CD4-positive, alpha-beta T cell treated with Interleukin-10 for 1 hour (primary cell): ENCODE data around the gene CDC73.

Source experiments
- DNase-seq: peaks from one replicate; pipeline ENCODE4 v3.0.0-alpha.2; 2020

CDC73 gene

DNA sequence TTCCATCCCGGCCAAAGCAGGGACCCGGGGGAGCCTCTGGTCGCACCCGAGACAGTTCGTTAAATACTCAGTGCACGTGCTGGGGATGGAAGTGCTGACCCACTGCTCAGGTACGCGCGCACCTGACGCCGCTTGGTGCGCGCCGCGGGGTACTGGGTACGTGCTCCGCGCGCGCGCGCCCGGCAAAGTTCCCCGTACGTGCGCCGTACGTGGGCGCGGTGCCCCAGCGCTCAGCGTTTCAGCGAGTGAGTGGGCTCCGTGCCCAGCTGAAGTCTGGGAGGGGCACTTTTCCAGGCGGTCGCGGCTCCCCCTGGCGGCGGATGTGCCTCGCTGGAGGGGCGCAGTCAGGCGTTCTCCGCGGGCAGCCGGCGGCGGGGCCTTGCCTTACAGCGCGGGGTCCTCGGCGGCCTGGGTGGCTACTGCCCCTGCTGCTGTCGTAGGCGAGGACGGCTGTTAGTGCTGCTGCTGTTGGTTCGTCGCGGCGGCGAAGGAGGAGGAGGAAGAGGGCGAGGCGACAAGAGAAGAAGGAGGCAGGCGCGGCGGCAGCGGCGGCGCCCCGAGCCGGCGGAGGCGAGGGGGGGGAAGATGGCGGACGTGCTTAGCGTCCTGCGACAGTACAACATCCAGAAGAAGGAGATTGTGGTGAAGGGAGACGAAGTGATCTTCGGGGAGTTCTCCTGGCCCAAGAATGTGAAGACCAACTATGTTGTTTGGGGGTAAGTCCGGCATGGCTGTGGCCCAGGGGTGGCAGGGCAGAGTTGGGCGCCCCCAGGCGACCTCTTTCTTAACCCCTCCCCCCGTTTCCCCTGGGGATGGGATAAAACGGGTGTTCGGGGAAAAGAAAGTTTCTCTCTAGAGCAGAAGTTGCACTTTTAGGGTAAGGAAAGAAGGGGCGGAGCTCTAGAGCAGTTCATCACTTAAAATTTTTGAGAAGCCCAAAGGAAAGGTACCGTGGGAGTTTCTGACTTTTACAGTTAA lies at the start of gene CDC73:
Gene CDC73, plus strand, starts transcription at position 416 of the 978 bp plus-strand sequence. Its CDS starts 170 bp downstream, at position 586.
- peak; percentile 99 for DNase-seq

DNA sequence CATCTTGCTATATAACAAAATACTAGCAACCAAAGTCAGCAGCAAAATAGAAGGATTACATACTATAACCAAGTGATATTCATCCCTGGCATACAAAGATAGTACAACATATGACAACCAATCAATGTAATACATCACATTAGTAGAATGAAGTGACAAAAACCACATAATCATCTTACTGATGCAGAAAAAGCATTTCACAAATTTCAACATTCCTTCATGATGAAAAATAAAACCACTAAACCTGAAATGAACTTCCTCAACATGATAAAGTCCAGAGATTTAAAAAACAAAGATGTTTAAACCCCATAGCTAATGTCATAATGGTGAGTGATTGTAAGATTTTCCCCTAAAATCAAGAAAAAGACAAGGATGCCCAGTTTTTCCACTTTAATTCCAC lies 43.8 kb upstream of the CDC73 start:
- no peak for DNase-seq

DNA sequence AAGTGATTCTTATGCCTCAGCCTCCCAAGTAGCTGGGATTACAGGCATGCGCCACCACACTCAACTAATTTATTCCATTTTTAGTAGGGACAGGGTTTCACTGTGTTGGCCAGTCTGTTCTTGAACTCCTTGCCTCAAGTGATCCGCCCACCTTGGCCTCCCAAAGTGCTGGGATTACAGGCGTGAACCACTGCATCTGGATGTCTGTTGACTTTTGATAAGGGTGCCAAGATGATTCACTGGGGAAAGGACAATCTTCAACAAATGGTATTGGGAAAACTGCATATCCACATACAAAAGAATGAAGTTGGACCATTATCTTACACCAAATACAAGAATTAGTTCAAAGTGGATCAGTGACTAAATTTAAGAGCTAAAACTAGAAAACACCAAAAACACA lies 42.6 kb upstream of the CDC73 start:
- no peak for DNase-seq

DNA sequence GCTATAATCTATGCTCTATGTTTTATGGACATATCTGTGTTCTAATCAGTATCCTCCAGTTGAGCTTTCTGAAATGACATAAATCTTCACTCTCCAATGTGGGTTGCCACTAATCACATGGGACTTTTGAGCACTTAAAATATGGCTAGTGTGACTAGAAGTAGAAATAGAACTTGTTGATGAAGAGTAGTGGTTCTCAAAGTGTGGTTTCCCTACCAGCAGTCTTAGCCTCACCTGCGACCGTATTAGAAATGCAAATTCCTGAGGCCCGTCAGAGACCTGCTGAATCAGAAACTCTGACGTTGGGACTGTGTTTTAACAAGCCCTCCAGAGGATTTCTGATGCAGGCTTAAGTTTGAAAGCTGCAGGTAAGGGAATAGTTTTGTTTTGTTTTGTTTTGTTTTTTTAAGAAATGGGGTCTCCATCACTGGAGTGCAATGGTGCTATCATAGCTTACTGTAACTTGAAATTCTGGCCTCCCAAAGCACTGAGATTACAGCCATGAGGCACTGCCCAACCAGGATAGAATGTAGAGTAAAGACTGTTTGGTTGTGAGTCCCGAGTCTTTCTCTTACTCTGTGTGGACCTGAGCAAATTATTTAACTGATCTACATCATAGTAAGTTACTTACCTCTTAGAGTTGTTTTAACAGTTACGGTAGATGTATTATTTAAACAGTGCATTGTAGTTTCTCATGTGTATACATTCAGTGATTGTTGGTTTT lies 38.3 kb upstream of the CDC73 start:
- no peak for DNase-seq

DNA sequence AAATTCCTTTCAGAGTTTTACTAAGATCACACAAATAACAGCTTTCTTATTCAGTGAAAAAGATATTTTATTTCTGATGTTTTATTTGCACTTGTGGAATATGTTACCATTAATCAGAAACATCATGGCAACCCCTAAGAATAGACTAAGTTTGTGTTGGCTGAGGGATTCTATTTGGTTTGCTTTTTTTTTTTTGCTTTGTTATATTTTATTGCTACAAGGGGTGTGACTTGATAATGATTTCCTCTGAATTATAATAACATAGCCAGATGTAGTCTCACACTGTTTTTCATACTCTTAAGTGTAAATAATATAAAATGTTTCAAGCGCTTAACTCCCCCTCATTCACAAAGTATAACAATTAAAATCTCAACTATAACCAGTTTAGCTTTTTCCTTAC lies 36.6 kb upstream of the CDC73 start:
- DNase-seq, result no peak

DNA sequence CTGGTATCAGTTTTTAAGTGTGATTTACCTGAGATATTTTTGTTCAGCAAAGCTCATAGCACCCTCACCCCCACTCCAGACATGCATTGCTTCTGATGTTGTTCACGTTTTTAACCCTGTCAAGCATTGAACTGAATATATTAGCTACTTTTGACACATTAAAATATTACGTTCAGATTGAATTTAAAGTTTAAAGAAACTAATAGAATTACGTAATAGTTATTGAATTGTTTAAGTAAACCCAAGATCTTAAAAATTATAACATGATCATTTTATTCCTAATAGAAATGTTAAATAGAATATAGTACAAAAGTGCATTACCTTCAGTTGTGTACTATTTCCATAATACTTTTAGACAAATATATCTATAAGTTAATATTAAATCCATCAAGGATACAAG lies 35.5 kb upstream of the CDC73 start:
- no peak for DNase-seq

DNA sequence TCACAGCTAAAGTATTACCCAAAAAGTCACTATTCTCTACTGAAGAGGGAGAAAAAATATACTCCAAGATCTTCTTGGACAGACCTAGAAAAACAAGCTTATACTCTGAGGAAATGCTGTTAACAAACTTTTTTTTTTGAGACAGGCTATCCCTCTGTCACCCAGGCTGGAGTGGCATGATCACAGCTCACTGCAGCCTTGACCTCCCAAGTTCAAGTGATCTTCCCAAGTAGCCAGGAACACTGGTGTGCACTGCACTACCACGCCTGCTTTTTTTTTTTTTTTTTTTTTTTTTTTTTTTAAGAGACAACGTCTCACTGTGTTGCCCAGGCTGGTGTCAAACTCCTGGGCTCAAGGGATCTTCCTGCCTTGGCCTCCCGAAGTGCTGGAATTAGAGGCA lies 33.9 kb upstream of the CDC73 start:
- no peak for DNase-seq

DNA sequence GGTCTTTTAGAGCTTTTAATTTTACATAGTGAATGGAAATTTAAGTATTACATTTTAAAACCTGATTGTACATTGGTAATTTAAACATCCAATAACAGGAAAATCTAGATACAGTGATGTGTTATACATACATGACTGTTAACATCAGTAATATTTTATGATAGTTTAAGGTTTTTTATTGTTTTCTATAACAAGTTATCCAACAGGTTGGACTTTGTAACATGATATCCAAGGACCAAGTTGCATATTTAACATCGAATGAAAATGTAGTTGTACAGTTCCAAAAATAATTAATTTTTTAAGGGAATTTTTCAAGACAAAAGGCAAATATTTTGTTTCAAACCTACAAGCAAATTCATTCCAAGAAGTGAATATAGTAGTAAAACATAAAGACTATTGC lies 31.0 kb upstream of the CDC73 start:
- no peak for DNase-seq

DNA sequence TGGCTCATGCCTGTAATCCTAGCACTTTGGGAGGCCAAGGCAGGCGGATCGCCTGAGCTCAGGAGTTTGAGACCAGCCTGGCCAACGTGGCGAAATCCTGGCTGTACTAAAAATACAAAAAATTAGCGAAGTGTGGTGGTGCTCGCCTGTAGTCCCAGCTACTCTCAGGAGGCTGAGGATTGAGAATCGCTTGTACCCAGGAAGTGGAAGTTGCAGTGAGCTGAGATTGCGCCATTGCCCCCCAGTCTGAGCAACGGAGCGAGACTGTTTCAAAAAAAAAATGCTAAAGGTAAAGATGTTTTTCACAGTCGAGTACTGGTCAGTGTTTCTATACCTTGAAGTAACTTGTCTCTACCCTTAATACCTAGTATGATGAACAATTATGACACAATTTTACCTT lies 27.7 kb upstream of the CDC73 start:
- DNase-seq, result no peak

DNA sequence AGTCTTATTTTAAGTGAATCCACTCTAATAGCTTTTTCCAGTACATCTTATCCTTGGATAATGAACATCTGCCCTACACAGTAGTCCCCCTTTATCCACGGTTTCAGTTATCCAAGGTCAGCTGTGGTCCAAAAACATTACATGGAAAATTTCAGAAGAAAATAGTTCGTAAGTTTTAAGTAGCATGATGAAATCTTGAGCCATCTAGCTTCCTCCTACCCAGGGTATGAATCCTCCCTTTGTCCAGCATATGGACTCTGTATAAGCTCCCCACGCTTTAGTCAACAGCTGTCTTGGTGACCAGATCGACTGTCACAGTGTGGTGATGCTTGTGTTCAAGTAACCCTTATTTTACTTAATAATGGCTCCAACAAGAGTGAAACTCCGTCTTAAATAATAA lies 19.2 kb upstream of the CDC73 start:
- no peak for DNase-seq

DNA sequence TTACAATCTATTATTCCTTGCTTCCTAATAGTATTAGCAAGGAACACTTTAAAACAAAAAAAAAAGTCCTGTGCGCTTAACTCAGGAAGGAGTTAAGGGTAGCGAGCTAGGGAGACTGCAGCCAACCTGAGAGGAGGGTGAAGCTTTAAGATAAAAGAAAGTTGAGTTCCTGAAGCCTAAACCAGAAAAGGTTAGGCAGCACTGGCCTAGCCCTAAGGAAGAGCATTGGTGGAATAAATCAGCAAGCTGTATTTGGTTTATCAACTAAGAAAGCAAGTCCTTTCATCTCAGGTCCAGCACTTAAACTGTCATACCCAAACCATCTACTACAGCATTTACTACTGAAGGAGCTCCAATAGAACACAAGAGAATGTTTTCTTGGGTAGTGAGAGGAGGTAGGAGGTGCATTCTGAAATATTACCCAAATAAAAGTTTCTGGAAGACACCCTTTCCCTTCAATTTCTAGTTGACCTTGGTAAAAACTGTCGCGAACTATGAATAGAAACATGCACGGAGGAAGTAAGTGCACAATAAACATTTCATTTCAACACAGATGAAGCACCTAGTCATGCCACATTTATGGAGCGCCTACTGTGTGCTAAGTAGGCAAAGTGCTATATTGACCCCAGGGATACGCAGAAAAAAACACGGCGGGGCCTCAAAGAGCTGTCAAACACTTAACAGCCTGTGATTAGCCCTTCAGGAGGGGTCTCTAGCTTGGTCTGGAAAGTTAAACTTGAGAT lies 17.9 kb upstream of the CDC73 start:
- no peak for DNase-seq

DNA sequence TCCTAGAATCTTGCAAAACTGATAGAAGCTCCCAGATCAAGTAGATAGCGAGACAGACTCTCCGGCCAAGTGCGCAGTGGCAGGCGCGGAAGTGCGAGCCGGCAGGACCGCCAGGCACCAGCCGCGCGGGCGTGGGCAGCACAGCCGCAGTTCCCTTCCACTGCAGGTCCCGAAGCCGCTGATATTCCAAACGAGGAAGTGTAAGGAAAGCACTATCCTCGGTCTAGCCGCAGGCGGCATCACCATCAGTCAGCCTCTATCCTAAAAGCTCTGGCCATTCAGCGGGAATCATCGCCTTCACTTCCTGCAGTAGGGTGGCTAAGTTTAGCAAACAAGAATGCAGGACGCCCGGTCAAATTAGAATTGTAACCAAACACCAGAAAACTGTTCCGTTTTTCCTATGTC lies 17.3 kb upstream of the CDC73 start:
- DNase-seq, result no peak

DNA sequence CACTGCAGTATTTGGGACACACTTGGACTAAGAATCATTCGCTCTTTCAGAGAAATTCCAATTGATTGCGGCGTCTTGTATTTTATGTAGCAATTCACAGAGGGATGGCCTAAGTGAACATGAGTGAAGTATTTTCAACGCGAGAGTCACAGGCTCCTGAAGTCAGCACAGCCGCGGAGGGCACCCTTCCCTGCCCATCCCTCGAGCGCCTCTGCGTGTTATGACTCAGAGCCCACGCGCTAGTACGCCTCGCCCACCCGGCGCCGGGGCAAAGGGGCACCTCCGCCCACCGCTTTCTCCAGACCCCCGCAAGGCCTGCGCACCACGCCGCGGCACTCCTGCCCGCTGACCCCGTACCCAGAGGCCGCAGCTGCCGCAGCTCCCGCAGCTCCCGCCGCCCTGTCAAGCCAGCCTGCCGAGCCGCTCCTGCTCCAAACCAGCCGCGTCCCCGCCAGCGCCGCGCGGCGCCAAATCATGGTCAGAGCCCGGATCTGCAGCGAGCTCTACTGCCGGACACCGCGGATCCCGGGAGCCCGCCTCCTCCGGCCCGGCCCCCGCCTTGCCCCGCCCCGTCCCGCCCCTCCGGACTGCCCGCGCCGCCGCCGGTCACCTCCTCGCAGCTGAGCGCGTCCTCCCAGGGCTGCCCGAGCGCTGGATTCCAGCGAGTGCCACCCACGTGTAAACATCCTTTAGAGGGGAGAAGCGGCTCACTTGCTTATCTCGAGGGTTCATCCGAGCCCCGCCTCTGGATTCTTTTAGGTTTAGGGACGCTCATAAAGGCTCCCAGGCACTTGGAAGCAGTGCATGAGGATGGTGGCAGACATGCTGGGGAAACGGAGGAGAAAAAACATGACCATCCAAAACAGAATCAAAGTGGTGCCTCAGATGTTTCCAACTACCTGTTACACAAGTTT lies 16.7 kb upstream of the CDC73 start, which contains the start of gene GLRX2:
Gene GLRX2, minus strand, starts transcription at position 508 of the 914 bp plus-strand sequence. Its CDS starts 32 bp downstream, at position 476.
- peak; percentile 58 for DNase-seq

DNA sequence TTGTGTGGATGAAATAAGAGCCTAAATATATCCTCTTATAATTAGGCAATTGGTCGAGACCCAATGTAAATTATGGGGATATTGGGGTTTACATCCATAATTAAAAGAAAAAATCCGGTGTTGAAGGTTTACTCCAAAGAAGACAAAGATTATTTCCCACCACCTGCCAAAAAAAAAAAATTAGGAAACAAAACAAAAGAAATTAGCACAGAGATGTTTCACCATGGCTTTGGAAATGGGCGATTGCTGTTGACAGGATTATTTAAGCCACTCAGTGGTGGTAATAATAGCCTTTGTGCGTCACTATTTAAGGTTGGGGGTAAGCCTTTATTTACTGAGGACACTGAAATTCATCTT lies 16.0 kb upstream of the CDC73 start:
- no peak for DNase-seq

DNA sequence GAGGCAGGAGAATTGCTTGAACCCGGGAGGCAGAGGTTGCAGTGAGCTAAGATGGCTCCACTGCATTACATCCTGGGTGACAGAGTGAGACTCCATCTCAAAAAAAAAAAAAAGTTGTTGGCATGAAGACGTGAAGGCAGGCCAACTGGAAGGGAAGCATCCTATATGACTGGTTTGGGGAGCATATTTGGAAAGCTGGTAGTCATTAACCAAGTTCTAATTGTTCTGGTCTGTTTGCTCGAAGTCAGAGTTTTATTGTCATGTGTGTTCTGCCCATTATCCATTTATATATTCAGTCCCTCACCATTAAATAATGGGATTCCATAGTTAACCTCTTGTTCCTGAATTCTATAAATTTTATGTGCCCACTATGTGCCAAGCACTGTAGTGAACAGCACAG lies 13.4 kb upstream of the CDC73 start:
- DNase-seq, result no peak

DNA sequence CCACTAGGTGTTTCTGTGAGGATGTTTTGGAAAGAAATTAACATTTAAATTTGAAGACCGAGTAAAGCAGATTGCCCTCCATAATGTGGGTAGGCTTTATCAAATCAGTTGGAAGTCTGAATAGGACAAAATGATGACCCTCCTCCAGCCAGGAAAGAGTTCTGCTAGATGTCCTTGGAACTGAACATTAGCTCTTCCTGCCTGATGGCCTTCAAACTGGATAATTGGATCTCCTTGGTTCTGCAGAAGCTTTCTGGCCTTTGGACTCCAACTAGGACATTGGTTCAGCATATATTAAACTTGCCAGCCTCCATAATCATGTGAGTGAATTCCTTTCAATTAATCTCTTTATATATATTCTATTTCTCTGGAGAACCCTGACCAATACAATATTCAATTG lies 12.2 kb upstream of the CDC73 start:
- no peak for DNase-seq

DNA sequence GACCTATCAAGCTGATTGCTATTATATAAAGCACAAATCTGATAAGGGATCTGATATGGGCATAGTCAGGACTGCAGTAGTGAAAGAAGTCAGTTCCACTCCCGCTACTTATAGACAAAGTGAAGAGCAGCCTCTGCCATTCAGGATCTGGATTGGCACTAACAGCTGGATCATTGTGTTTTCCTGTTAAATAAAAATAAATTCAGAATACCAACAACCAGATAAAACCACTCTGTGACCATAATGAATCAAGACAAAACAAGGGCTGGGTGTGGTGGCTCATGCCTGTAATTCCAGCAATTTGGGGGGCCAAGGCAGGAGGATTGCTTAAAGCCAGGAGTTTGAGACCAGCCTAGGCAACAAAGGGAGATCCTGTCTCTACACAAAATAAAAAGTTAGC lies 11.6 kb upstream of the CDC73 start:
- DNase-seq, result no peak

DNA sequence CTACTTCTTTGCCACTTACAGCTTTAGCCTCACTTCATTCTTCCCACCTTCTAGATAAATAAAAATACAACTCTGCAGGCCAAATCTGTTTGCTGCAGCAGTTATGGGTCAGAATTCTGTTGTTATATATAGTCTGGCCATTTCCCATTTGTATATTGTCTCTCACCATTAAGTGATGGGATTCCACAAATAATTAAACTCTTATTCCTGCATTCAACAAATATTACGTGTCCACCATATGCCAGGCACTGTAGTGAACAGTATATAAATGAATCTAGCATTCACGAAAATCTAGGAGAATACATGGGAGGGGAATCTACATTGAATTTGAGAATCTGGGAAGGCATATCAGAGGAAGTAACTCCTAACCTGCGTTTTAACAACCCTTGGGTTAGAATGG lies 11.0 kb upstream of the CDC73 start:
- no peak for DNase-seq

DNA sequence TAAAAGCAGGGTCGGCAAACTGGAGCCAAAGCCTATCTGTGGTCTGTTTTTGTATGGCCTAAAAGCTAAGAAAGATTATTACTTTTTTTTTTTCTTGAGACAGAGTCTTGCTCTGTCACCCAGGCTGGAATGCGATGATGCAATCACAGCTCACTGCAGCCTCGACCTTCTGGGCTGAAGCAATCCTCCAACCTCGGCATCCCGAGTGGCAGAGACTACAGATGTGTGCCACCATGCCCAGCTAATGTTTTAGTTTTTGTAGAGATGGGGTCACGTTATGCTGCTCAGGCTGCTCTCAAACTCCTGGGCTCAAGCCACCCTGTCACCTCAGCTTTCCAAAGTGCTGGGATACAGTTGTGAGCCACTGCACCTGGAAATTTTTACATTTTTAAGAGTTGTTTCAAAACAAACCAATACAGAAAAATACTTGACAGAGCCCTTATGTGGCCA lies 10.2 kb upstream of the CDC73 start:
- no peak for DNase-seq

DNA sequence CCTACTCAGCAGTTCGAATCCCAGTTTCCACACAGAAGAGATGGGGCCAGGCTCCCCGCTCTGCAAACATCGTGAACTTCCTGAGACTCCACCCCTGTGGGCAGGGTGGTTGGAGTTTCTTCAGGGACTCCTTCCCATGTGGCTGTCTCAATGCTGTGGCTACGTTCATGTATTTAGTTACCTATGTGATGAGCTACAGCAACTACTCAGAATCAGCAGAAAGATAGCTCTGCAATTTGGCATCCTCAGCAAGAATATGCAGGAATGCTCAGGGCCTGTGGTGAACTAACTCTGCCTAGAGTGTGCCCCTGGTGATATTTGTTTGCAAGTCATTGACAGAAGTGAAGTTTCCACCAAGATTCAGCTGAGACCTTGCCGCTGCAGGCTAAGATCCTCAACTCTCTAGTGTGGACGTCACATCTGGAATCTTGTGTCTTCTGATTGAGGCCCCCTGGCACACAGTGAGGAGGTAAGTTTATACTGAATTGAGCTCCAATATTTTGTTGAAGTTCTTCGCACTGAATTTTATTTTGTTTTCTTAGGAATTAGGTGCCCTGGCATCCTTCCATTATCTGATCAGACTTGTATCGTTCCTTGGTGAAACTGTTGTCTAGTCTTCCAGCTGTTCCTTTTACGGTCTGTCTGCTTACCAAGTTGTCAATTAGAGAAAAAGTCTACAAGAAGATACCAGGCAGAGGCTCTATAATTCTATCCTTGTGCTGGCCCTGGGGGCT lies 8.4 kb upstream of the CDC73 start:
- no peak for DNase-seq

DNA sequence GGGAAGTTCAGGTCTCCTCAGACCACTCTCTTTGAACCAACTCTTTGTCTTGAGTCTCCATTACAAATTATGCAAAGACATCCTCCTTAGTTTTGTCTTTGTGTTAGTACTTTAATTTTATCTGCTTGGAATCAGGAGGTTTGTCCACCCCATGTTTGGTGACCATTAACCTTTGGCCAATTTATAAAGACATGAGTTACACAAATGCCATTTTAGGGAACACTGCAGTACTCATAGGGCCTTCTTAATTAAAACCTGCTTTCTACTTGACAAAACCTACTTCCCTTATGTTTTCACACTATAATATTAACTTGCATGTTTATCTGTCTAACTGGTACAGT lies 7.9 kb upstream of the CDC73 start:
- no peak for DNase-seq
